Adrenal gland (tissue), 5 donors: ENCODE results near the gene GOLGA5.

Experiments
- CTCF ChIP-seq, 6 experiments: fragments of 450-650 bp in 4 of 6; fragments of 200-600 bp in 2 of 6; sonication (generic) in 1 of 6; IDR thresholded peaks; 1 replicate in 5 of 6; 2 replicates in 1 of 6; pipeline versions ENCODE4 v1.5.1 to v1.8.0; 2016 to 2021; ENCODE audit warnings: antibody characterized with exemption in 6 of 6, mild to moderate bottlenecking in 2 of 6, moderate library complexity in 1 of 6
- POLR2A ChIP-seq, 2 donors: fragments of 450-650 bp; IDR thresholded peaks; one replicate each; pipeline ENCODE4 v1.6.1; 2017; ENCODE audit warnings: antibody characterized with exemption in 2 of 2, mild to moderate bottlenecking in 2 of 2, moderate library complexity in 1 of 2
- donor health status: DM: no; HTN: no; CAD: no.

- no peak for TF ChIP-seq CTCF (IDR thresholded peaks at IDR 0.05)
- TF ChIP-seq POLR2A (IDR thresholded peaks at IDR 0.05) = no peak
Observed at GRCh38 chr14:92801917-92802316, 7.8 kb downstream of the GOLGA5 start.
